Vagina (tissue), 2 donors: ENCODE measurements around the gene SPRY4.

Experiments used
- CTCF ChIP-seq, 3 experiments: fragments of 450-650 bp in 2 of 3; fragments of 200-600 bp in 1 of 3; sonication (generic) in 1 of 3; IDR thresholded peaks; one replicate each; pipeline ENCODE4 v1.5.1; 2017 to 2019; ENCODE audit warnings: antibody characterized with exemption in 3 of 3, mild to moderate bottlenecking in 2 of 3, moderate library complexity in 2 of 3
- POLR2A ChIP-seq, 2 donors: fragments of 450-650 bp; IDR thresholded peaks; one replicate each; pipeline ENCODE4 v1.6.1; 2017; ENCODE audit warnings: antibody characterized with exemption in 2 of 2, mild to moderate bottlenecking in 2 of 2, moderate library complexity in 2 of 2

GRCh38 chr5:142334538-142334937, 9.7 kb upstream of the SPRY4 start:
- no peak for TF ChIP-seq CTCF (IDR thresholded peaks at IDR 0.05)
- TF ChIP-seq POLR2A (IDR thresholded peaks at IDR 0.05) = no peak
